ENCODE data around the gene FAF1.
A peak's percentile ranks its signal among the peaks of the same experiment; 100 is the strongest.

DNA sequence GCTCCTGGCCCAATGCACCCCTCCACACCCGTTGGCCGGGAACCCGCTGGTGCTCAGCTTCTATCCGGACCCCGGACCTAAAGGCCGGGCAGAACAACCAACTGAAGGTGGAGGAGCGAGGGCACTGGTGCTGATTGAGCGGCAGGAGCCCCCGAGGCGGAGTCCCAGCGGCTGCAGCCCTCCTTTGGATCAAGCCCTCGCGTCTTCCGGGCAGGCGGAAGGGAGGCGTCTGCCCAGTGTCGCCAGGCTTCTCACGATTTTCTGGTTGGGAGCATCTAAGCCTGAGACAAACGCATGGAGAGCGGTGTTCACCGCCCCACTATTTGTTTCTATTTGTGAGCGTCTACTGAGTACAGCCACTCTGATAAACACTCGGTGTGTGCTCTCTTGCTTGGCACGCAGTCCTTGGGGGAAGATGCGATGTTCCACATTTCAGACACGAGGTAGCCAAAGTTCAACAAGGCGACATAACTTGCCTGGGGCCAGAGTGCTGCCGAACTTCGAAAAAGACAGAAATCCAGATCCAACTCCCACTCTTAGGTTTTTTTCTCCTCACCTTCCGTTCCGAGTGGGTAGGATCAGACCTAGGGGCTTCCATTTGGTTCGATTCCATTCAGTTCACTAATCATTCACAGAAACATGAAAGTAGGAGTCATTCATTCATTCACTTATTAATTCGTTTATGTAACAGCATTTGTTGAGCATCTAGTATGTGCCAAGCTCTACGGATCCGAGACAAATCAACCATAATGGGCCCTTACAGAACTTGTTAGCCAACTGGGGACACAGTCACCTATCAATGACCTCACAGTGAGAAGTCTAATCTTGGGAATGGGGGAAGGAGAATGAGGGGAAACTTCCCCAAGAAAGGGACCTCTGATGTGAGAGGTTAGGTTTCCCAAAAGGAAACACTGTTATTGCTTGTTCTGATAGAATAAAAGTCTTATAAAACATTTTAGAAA, 532.0 kb downstream of the FAF1 start:
- TF ChIP-seq EZH2 (IDR thresholded peaks at IDR 0.05; ENCODE audit: borderline replicate concordance, low read depth, low read length, poor library complexity, severe bottlenecking) (peak; percentile 75), CTCF (conservative IDR thresholded peaks at IDR 0.05; ENCODE audit: low read depth, low read length) (no peak)
